Measurements from ENCODE around the gene MRPS25. TPM values are rescaled to one million over a fixed set of nuclear protein-coding genes. Genes with fewer than 3 reads are reported as not detected.

The MRPS25 gene
- polyA plus RNA-seq, 1 experiment, result 22.8 TPM

- POLR2A ChIA-PET, result no interaction called here
- Histone ChIP-seq H3K4me3 (ENCODE audit: low read depth, low read length) (no peak overlapping the region), H3K27ac (ENCODE audit: low read depth, low read length) (no peak overlapping the region), H3K9me3 (ENCODE audit: control insufficient read depth, insufficient read depth, low read length) (no peaks in the 10 kb centered on the region), H3K27me3 (ENCODE audit: control insufficient read depth, insufficient read depth, low read length) (no peaks in the 10 kb centered on the region)
- TF ChIP-seq CTCF (IDR thresholded peaks at IDR 0.05; ENCODE audit: low read depth, low read length), result no peak
- DNase-seq (ENCODE audit: low read depth, low spot score), result no peak
- CTCF ChIA-PET, result interaction anchor here (0.5 kb wide), 1 partner anchor 563 kb away, joined by 5 read pairs; no protein-coding TSS in a partner anchor
Measured at GRCh38 chr3:15071699-15072098, 6.6 kb upstream of the MRPS25 start.

- CTCF ChIA-PET, result no interaction called here
- H3K27me3 ChIP-seq (ENCODE audit: control insufficient read depth, insufficient read depth, low read length), result no peaks in the 10 kb centered on the region
Measured at GRCh38 chr3:15069441-15069840, 4.3 kb upstream of the MRPS25 start.

GRCh38 chr3:15066467-15066866, 1.4 kb upstream of the MRPS25 start:
- POLR2A ChIA-PET, result no interaction called here
- DNase-seq (ENCODE audit: low read depth, low spot score), result no peak
- CTCF ChIA-PET, result interaction anchor here (1.2 kb wide), 1 partner anchor 15 kb away, joined by 3 read pairs; no protein-coding TSS in a partner anchor
- Histone ChIP-seq H3K27me3 (ENCODE audit: control insufficient read depth, insufficient read depth, low read length) (no peaks in the 10 kb centered on the region), H3K27ac (ENCODE audit: low read depth, low read length) (no peak overlapping the region), H3K4me3 (ENCODE audit: low read depth, low read length) (no peak overlapping the region), H3K9me3 (ENCODE audit: control insufficient read depth, insufficient read depth, low read length) (peaks cover 6% of the 10 kb centered on the region; the same call in 1 of the 2 replicates)
- no peak for TF ChIP-seq CTCF (IDR thresholded peaks at IDR 0.05; ENCODE audit: low read depth, low read length)

More at GRCh38 chr3:15069441-15069840, 4.3 kb upstream of the MRPS25 start:
- H3K9me3 ChIP-seq (ENCODE audit: control insufficient read depth, insufficient read depth, low read length), result peaks cover 6% of the 10 kb centered on the region; the same call in 1 of the 2 replicates
- no peak overlapping the region for H3K4me3 ChIP-seq (ENCODE audit: low read depth, low read length)
- POLR2A ChIA-PET, result no interaction called here
- H3K27ac ChIP-seq (ENCODE audit: low read depth, low read length), result no peak overlapping the region
- no peak for DNase-seq (ENCODE audit: low read depth, low spot score)
- no peak for TF ChIP-seq CTCF (IDR thresholded peaks at IDR 0.05; ENCODE audit: low read depth, low read length)

GRCh38 chr3:15065550-15066007, 464 bp upstream of the MRPS25 start:
- H3K27ac ChIP-seq (ENCODE audit: low read depth, low read length), result no peak overlapping the region

More at GRCh38 chr3:15065550-15066007, 464 bp upstream of the MRPS25 start:
- no peak for TF ChIP-seq CTCF (IDR thresholded peaks at IDR 0.05; ENCODE audit: low read depth, low read length)
- Histone ChIP-seq H3K4me3 (ENCODE audit: low read depth, low read length) (peak overlapping the region; percentile 98), H3K27me3 (ENCODE audit: control insufficient read depth, insufficient read depth, low read length) (no peaks in the 10 kb centered on the region), H3K9me3 (ENCODE audit: control insufficient read depth, insufficient read depth, low read length) (peaks cover 6% of the 10 kb centered on the region; the same call in 1 of the 2 replicates)
- ChIA-PET POLR2A (interaction anchor here (0.6 to 2.0 kb wide), 10 partner anchors 14 to 1685 kb away, joined by 3 to 10 read pairs (median 3); partner anchors contain the start of genes CHCHD4, LSM3, RBSN and TMEM43), CTCF (interaction anchor here (0.9 to 2.2 kb wide), 2 partner anchors 43 to 140 kb away, joined by 3 to 6 read pairs; no protein-coding TSS in a partner anchor)
- DNase-seq (ENCODE audit: low read depth, low spot score), result no peak
